Activated naive CD4-positive, alpha-beta T cell treated with anti-CD3 and anti-CD28 coated beads, Interleukin-2, amount 50 U/mL, for 72 hours (primary cell): ENCODE measurements around the gene SGPP1. TPM values are rescaled to one million over a fixed set of nuclear protein-coding genes. Genes with fewer than 3 reads are reported as not detected.

Experiments
- ATAC-seq, 2 donors: fragments of 150-1000 bp; cut with Tn5 transposase; 2 replicates each; pipeline ENCODE4 v1.10.0; 2021; ENCODE audit warnings: mild to moderate bottlenecking in 2 of 2, moderate library complexity in 2 of 2
- DNase-seq, 2 donors: peaks; one replicate each; pipeline ENCODE4 v3.0.0; 2021 to 2022; ENCODE audit warnings: low spot score in 2 of 2
- H3K27ac Mint-ChIP-seq, 2 donors: one replicate each; pipeline ENCODE4 v1.8.0; 2022; ENCODE audit warnings: mild to moderate bottlenecking in 2 of 2, mixed read lengths in 2 of 2
- H3K36me3 Mint-ChIP-seq, 2 donors: one replicate each; pipeline ENCODE4 v1.8.0; 2022; ENCODE audit warnings: mixed read lengths in 2 of 2
- H3K9me3 Mint-ChIP-seq, 2 donors: one replicate each; pipeline ENCODE4 v1.8.0; 2022; ENCODE audit warnings: mixed read lengths in 2 of 2
- total RNA-seq, 2 donors: library from RNA; stranded (reverse); gene quantifications; one replicate each; pipeline ENCODE4 v1.2.3, GENCODE V29; 2022

Gene SGPP1
- total RNA-seq, 2 donors from 2014 or later: 8.9 to 11.4 TPM

GRCh38 chr14:63701606-63702299, 26.1 kb downstream of the SGPP1 start:
- no peaks in the 10 kb centered on the region for H3K9me3 Mint-ChIP-seq
- H3K36me3 Mint-ChIP-seq: no peaks in the 10 kb centered on the region
- H3K27ac Mint-ChIP-seq: peak overlapping the region in 1 of 2 donors; percentile 17
- no peak for ATAC-seq
- DNase-seq: no peak

DNA sequence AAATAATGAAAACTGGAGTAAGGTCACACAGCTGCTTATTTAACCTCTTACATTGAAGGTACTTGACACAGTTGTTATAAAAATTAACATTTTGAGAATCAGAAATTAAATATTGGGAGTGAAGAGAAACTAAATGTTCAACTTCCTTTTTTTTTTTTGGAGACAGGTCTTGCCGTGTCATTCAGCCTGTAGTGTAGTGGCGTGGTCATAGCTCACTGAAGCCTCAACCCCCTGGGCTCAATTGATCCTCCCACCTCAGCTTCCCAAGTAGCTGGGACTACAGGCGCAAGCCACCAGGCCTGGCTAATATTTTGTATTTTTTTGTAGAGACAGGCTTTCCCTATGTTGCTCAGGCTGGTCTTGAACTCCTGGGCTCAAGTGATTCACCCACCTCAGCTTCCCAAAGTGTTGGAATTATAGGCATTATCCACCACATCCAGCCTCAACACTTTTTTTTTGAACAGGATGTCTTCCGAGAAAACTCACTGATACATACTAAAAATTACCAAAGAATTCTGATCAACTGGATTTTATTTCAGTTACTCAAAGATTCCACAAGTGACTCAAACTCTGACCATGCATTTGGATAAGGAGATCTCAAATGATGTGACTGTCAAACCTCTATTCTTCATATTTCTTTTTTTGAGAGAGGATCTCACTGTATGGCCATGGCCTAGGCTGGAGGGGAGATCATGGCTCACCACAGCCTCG, 35.4 kb downstream of the SGPP1 start:
- H3K36me3 Mint-ChIP-seq: no peaks in the 10 kb centered on the region

DNA sequence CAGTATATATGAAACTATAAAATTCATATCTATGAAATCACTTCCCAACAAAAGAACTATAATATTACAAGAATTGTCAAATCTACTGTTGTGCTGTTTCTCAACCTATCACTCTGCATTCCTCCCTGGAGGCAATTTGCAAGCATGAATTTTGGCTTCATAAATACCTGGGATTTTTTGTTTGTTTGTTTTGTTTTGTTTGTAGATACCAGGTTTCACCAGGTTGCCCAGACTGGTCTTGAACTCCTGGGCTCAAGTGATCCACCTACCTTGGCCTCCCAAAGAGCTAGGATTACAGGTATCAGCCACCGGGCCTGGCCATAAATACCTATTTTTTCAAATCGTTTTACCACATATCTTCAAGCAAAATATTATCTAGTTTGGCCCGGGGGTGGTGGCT, 38.7 kb downstream of the SGPP1 start:
- no peak overlapping the region for H3K27ac Mint-ChIP-seq
- no peak for DNase-seq
- H3K9me3 Mint-ChIP-seq: no peaks in the 10 kb centered on the region
- ATAC-seq: no peak
- no peaks in the 10 kb centered on the region for H3K36me3 Mint-ChIP-seq

More for the DNA sequence above, 35.4 kb downstream of the SGPP1 start:
- ATAC-seq (no peak), DNase-seq (no peak)
- Mint-ChIP-seq H3K27ac (peak overlapping the region in 1 of 2 donors; percentile 14), H3K9me3 (no peaks in the 10 kb centered on the region)

GRCh38 chr14:63686926-63687325, 40.9 kb downstream of the SGPP1 start:
- no peak for ATAC-seq
- Mint-ChIP-seq H3K36me3 (no peaks in the 10 kb centered on the region), H3K9me3 (no peaks in the 10 kb centered on the region), H3K27ac (no peak overlapping the region)
- no peak for DNase-seq

GRCh38 chr14:63685401-63685800, 42.5 kb downstream of the SGPP1 start:
- no peak for DNase-seq
- no peaks in the 10 kb centered on the region for H3K36me3 Mint-ChIP-seq
- no peaks in the 10 kb centered on the region for H3K9me3 Mint-ChIP-seq
- ATAC-seq: no peak
- H3K27ac Mint-ChIP-seq: no peak overlapping the region

DNA sequence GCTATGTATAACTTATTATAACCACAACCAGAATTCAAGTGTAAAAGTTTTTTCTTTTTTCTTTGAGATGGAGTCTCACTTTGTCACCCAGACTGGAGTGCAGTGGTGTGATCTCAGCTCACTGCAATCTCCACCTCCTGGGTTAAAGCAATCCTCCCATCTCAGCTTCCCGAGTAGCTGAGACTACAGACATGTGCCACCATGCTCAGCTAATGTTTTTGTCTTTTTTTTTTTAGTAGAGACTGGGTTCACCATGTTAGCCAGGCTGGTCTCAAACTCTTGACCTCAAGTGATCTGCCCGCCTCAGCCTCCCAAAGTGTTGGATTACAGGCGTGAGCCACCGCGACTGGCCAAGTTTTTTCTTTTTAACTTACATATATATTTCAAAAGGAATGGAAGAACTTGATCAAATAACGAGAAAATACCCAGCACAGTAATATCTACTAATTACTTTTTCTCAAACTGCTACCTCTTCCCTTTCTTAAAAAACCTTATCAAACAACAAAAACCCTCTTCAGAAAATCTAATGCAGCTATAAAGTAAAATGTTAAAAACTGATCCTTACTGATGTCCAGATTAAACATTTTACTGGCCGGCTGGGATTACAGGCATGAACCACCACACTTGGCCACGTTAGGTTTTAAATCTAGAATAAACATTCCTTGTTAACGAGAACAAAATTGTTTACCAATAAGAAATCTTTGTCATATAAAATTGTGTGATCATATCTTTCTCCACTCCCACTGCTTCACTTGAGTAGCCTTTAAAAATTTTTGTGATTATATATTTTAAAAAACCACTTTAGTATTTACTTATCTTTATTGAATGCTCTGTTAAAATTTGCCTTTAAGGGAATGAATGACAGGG, 44.9 kb downstream of the SGPP1 start:
- H3K27ac Mint-ChIP-seq: no peak overlapping the region
- no peak for ATAC-seq

DNA sequence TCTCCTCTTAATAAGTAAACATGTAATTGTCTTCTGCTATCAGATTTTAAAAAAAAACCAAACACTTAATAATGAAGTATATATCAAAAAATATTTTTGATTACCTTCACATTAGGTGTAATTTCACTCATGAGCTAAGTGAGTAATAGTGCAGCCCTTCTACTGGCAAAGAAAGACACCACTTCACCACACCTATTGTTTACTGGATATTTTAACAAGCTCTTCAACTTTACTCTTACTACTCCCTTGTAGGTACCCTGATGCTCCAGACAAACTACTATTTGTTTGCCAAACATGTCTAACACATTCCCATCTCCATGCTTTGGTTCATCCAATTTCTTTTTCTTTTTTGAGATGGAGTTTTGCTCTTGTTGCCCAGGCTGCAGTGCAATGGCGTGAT, 49.3 kb downstream of the SGPP1 start:
- Mint-ChIP-seq H3K9me3 (no peaks in the 10 kb centered on the region), H3K36me3 (no peaks in the 10 kb centered on the region), H3K27ac (no peak overlapping the region)
- DNase-seq (no peak), ATAC-seq (no peak)

More for the DNA sequence above, 44.9 kb downstream of the SGPP1 start:
- no peaks in the 10 kb centered on the region for H3K9me3 Mint-ChIP-seq
- no peaks in the 10 kb centered on the region for H3K36me3 Mint-ChIP-seq
- no peak for DNase-seq

- H3K27ac Mint-ChIP-seq: no peak overlapping the region
- no peak for ATAC-seq
- no peaks in the 10 kb centered on the region for H3K9me3 Mint-ChIP-seq
- no peaks in the 10 kb centered on the region for H3K36me3 Mint-ChIP-seq
- no peak for DNase-seq
Observed at GRCh38 chr14:63677891-63678379, 49.9 kb downstream of the SGPP1 start.

GRCh38 chr14:63676615-63677014, 51.2 kb downstream of the SGPP1 start:
- Mint-ChIP-seq H3K27ac (no peak overlapping the region), H3K36me3 (no peaks in the 10 kb centered on the region), H3K9me3 (no peaks in the 10 kb centered on the region)
- ATAC-seq (no peak), DNase-seq (no peak)

DNA sequence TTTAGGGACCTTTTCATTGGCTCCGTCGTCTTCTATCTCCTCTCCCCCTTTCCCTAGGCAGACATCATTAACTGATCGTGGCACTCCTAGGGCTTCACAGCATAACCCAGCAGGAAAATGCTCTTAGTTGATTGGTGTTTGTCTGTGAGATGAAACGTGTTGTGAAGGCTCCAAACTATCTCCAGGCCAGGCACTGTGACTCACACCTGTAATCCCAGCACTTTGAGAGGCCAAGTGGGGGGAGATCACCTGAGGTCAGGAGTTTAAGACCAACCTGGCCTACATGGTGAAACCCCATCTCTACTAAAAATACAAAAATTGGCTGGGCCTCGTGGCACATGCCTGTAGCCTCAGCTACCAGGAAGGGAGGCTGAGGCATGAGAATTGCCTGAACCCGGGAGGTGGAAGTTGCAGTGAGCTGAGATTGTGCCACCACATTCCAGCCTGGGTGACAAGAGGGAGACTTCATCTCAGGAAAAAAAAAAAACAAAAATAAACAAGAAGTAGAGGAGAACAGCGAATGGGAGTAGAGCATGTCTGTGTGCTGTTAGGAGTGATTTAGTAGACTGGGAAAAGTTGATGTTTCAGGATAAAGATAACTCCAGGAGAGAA, 53.9 kb downstream of the SGPP1 start:
- no peak for ATAC-seq
- Mint-ChIP-seq H3K27ac (no peak overlapping the region), H3K9me3 (no peaks in the 10 kb centered on the region), H3K36me3 (no peaks in the 10 kb centered on the region)
- DNase-seq: no peak

DNA sequence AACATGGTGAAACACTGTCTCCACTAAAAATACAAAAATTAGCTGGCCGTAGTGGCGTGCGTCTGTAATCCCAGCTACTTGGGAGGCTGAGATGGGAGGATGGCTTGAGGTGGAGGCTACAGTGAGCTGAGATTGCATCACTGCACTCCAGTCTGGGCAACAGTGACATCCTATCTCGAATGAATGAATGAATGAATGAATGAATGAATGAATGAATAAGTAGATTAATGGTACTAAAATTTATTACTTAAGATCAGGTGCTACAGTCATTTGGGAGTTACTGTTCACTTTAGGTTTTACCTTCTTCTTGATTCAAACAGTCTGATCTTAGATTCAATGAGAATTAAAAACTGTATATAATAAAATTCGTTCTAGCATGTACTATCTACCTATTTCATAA, 54.6 kb downstream of the SGPP1 start:
- ATAC-seq: no peak
- no peak for DNase-seq
- no peak overlapping the region for H3K27ac Mint-ChIP-seq
- no peaks in the 10 kb centered on the region for H3K9me3 Mint-ChIP-seq
- no peaks in the 10 kb centered on the region for H3K36me3 Mint-ChIP-seq

DNA sequence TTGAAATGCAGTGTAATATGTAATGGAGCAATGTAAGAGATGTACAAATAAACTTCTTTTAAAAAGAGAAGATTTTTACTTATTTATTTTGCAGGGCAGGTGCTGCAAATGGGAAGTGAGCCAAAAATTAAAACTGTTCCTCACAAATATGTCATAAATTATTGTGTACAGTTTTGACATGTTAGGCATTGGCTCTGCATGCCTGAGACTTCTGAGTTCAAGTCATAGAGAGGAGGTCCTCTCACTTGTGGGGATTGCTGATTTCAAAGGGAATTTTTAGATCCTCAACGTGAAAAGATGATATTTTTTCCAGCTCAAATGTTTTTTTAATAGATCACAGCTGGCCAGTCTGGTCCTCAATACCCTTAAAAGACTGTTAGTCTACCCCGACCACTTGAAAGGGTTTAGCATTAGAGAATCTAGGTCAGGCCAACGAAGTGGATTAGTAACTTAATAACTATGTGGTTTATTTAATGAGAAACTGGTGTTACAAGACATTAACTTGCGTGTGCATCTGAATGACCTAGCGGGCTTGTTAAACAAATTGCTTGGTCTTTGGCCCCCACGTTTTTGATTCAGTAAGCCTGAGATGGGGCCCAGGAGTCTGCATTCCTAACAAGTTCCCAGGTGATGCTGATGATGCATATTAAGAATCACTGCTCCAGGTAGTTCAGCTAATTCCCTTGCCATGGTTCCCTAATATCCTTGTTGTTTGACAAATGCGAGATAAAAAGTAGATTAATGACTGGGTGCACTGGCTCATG, 55.3 kb downstream of the SGPP1 start:
- no peaks in the 10 kb centered on the region for H3K36me3 Mint-ChIP-seq
- ATAC-seq (no peak), DNase-seq (no peak)
- H3K9me3 Mint-ChIP-seq: no peaks in the 10 kb centered on the region
- H3K27ac Mint-ChIP-seq: no peak overlapping the region

GRCh38 chr14:63671987-63672386, 55.9 kb downstream of the SGPP1 start:
- Mint-ChIP-seq H3K36me3 (no peaks in the 10 kb centered on the region), H3K9me3 (no peaks in the 10 kb centered on the region), H3K27ac (no peak overlapping the region)
- DNase-seq (no peak), ATAC-seq (no peak)

- no peak for ATAC-seq
- H3K9me3 Mint-ChIP-seq: no peaks in the 10 kb centered on the region
- no peaks in the 10 kb centered on the region for H3K36me3 Mint-ChIP-seq
- DNase-seq: no peak
- no peak overlapping the region for H3K27ac Mint-ChIP-seq
Observed at GRCh38 chr14:63670692-63671091, 57.2 kb downstream of the SGPP1 start.

DNA sequence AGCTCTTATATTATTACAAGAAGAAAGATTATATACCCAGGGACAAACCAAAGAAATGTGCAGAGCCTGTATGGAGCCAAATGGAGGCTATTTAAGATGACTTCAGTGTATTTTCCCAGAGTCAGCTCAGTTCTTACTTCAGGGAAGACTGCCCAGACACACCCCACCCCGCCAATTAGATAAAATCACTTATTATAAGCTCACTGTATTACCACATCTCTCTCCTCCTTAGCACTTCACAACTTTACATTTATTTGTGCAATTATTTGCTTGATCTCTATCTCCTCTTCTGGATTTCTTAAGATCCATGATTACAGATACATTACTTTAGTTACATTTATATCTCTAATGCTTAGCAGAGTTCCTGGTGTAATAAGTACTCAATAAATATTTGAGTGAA, 61.5 kb downstream of the SGPP1 start:
- no peak for DNase-seq
- no peaks in the 10 kb centered on the region for H3K9me3 Mint-ChIP-seq
- no peaks in the 10 kb centered on the region for H3K36me3 Mint-ChIP-seq
- no peak overlapping the region for H3K27ac Mint-ChIP-seq
- no peak for ATAC-seq
